ENCODE data around the gene SLC1A2.

Gene SLC1A2

DNA sequence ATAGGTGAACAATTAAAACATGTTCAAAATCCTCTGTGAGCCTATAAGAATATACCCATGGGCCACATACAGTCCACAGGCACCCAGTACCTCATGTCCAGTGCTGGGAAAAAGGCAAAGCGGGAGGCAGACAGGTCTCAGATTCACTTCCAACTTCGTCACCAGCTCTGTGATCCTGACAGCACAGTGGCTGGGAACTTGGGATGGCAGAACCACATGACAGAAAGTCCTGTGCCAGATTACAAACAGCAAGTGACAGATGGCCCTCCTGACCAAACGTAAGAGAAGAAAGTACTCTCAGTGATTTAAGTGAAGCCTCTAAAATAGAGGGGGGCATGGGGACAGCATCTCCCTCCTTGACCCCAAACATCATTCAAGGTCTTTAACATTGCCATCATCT lies 5.8 kb downstream of the SLC1A2 start:
- TF ChIP-seq, protein P1, sequence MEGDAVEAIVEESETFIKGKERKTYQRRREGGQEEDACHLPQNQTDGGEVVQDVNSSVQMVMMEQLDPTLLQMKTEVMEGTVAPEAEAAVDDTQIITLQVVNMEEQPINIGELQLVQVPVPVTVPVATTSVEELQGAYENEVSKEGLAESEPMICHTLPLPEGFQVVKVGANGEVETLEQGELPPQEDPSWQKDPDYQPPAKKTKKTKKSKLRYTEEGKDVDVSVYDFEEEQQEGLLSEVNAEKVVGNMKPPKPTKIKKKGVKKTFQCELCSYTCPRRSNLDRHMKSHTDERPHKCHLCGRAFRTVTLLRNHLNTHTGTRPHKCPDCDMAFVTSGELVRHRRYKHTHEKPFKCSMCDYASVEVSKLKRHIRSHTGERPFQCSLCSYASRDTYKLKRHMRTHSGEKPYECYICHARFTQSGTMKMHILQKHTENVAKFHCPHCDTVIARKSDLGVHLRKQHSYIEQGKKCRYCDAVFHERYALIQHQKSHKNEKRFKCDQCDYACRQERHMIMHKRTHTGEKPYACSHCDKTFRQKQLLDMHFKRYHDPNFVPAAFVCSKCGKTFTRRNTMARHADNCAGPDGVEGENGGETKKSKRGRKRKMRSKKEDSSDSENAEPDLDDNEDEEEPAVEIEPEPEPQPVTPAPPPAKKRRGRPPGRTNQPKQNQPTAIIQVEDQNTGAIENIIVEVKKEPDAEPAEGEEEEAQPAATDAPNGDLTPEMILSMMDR (IDR thresholded peaks at IDR 0.05; ENCODE audit: low read depth, low read length), result no peak
- Histone ChIP-seq H3K36me3 (peaks cover 11% of the 10 kb centered on the region), H3K27ac (peak overlapping the region; percentile 78), H3K4me3 (ENCODE audit: low read depth, low read length) (no peak overlapping the region), H3K27me3 (ENCODE audit: insufficient read depth, low read depth, severe bottlenecking) (no peaks in the 10 kb centered on the region), H3K9me3 (ENCODE audit: severe bottlenecking) (no peaks in the 10 kb centered on the region)
- peak; percentile 73 for DNase-seq

DNA sequence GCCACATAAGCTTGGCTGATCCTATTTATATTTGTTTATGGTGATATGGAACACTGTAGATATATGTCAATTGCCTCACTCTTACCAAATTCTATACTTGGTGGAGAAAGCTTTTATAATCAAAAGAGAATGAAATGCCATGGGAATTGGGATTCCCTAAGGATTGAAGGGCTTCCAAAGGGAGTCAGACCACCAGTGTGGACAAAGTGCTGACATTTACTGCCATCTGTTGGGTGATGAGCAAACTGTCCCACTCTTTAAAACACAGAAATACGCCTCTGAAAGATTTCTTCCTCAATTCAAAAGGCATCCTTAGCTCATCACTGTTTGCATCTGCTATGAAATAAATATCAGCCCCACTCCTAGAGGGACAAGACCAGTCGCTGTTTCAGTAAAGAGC lies 7.1 kb downstream of the SLC1A2 start:
- no peak overlapping the region for H3K4me3 ChIP-seq (ENCODE audit: low read depth, low read length)
- no peak for DNase-seq
- no peaks in the 10 kb centered on the region for H3K9me3 ChIP-seq (ENCODE audit: severe bottlenecking)
- TF ChIP-seq, protein P1 (IDR thresholded peaks at IDR 0.05; ENCODE audit: low read depth, low read length), result peak; percentile 57
- no peaks in the 10 kb centered on the region for H3K27me3 ChIP-seq (ENCODE audit: insufficient read depth, low read depth, severe bottlenecking)
- peaks cover 15% of the 10 kb centered on the region for H3K36me3 ChIP-seq
- H3K27ac ChIP-seq, result no peak overlapping the region

DNA sequence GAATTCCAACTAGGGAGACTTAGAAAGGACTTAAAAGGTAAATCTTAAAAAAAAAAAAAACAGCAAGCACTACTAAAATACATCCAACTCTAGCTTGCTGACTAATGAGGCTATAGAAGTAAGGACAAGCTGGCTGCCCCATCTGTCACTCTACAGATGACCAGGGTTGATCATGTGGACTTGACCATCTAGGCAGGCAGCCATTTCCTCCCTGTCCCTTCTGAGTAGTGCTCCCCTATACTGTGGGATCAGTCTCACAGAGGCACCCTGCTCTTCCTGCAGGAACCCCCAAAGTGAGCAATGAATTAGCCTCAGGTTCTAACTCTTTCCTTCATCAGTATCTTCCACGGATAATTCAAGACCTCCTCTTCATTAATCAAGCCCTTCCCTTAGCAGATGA lies 12.3 kb downstream of the SLC1A2 start:
- Histone ChIP-seq H3K27me3 (ENCODE audit: insufficient read depth, low read depth, severe bottlenecking) (no peaks in the 10 kb centered on the region), H3K9me3 (ENCODE audit: severe bottlenecking) (no peaks in the 10 kb centered on the region), H3K27ac (peak overlapping the region; percentile 46), H3K36me3 (peaks cover 18% of the 10 kb centered on the region), H3K4me3 (ENCODE audit: low read depth, low read length) (no peak overlapping the region)
- DNase-seq, result peak; percentile 47
- TF ChIP-seq, protein P1 (IDR thresholded peaks at IDR 0.05; ENCODE audit: low read depth, low read length), result no peak

DNA sequence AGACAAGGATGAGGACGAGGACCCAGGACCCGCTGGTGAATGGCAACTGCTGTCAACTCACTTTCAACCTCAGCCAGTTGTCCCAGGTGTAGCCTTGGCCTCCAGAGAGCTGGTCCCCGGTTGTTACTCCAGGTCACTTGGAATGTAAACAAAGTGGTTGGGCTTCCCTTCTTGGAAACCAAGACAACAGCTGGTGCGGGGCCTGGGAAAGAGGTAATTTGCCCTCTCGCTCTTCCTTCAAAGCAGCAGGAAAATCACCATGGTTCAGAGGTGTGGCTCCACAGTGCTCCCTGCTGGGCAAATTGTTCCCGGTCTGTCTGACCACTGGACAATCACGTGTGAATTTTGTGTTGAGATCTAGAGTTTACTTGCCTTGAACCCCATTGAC lies 15.0 kb downstream of the SLC1A2 start:
- peak overlapping the region; percentile 16 for H3K27ac ChIP-seq
- H3K9me3 ChIP-seq (ENCODE audit: severe bottlenecking), result no peaks in the 10 kb centered on the region
- DNase-seq, result peak; percentile 68
- H3K36me3 ChIP-seq, result peaks cover 17% of the 10 kb centered on the region
- TF ChIP-seq, protein P1 (IDR thresholded peaks at IDR 0.05; ENCODE audit: low read depth, low read length), result peak; percentile 73
- H3K4me3 ChIP-seq (ENCODE audit: low read depth, low read length), result no peak overlapping the region
- no peaks in the 10 kb centered on the region for H3K27me3 ChIP-seq (ENCODE audit: insufficient read depth, low read depth, severe bottlenecking)

DNA sequence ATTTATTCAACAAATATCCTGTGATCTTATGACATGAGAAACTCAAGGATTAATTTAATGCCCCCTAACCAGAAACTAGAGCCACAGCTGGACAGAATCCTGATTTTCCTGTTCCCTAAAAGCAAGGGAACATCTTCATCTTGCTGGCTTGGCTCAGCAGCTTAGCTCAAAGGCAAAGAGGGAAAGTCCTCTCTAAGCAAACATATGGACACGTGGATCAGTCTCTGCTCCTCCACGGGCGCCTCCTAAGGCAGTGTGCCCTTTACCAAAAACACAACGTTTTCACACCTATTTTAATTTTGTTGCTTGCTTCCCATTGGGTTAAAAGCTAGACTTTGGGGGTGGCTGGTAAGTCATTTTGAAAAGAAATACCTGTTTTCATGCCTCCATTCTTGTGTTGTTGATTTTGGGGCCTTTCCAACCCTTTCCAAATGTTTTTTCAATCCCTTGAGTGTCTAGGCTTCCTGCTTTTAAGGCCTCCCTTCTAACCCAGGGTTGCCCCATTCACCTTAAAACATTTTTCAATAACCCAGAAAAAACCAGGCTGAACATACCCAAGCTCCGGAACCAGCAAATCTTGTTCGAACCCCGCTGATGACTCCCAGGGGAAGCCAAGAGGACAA lies 15.5 kb downstream of the SLC1A2 start:
- TF ChIP-seq, protein P1 (IDR thresholded peaks at IDR 0.05; ENCODE audit: low read depth, low read length), result no peak
- Histone ChIP-seq H3K36me3 (peaks cover 12% of the 10 kb centered on the region), H3K9me3 (ENCODE audit: severe bottlenecking) (no peaks in the 10 kb centered on the region), H3K27ac (peak overlapping the region; percentile 16), H3K27me3 (ENCODE audit: insufficient read depth, low read depth, severe bottlenecking) (no peaks in the 10 kb centered on the region), H3K4me3 (ENCODE audit: low read depth, low read length) (peak overlapping the region; percentile 14; the same call in 1 of the 2 replicates)
- no peak for DNase-seq

Data from WERI-Rb-1 (cell line).